Measurements from ENCODE around the gene DCPS. TPM values are rescaled to one million over a fixed set of nuclear protein-coding genes. Genes with fewer than 3 reads are reported as not detected.

The DCPS gene
- total RNA-seq, 1 experiment from 2014 or later, result 23.8 TPM

DNA sequence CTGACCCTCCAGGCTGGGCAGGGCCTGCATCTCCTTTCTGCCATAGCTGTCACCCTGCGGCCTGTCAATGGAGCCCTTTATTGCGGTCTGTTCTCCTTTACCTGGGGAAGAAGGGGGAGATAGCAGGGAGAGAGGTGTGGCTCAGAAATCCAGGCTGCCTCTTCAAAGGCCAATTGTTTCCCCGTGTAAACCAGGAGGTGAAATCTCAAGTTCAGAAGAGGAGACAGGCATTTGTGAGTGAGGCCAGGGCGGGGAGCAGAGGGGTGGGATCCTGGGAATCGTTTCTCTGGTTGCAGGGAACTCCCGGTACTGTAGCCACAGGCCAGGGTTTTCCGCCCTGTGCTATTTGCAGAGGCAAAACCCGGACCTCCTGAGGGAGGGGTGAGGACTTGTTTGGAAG, 9.1 kb downstream of the DCPS start:
- H3K9me3 ChIP-seq (ENCODE audit: insufficient read depth, low read depth), result no peaks in the 10 kb centered on the region
- intact Hi-C loops (cut with micrococcal nuclease; ENCODE audit: unreplicated experiment), result loop anchor here (5.0 kb wide), 2 partner anchors 54 to 679 kb away; no protein-coding TSS in a partner anchor
- 0 out of 2 replicates have a peak, but pooled peaks cover 8% of the 10 kb centered on the region for H3K36me3 ChIP-seq (ENCODE audit: low read depth)
- H3K4me2 ChIP-seq, result no peak overlapping the region
- peaks cover 5% of the 10 kb centered on the region; the same call in 1 of the 2 replicates for H3F3A ChIP-seq (ENCODE audit: insufficient read depth, low read depth)
- H3K4me3 ChIP-seq, result no peak overlapping the region
- H3K27ac ChIP-seq, result no peak overlapping the region
- ChIA-PET POLR2A (ENCODE audit: unreplicated experiment) (no interaction called here), CTCF (no interaction called here)
- H3K9me2 ChIP-seq (ENCODE audit: insufficient read depth), result no peaks in the 10 kb centered on the region
- H3K79me2 ChIP-seq (ENCODE audit: low read depth), result no peaks in the 10 kb centered on the region
- H2AFZ ChIP-seq, result no peak overlapping the region
- no peaks in the 10 kb centered on the region for H4K20me1 ChIP-seq (ENCODE audit: insufficient read depth)
- DNase-seq, result no peak
- TF ChIP-seq EZH2 (IDR thresholded peaks at IDR 0.05; ENCODE audit: low read depth), result no peak
- TF ChIP-seq, protein P1, sequence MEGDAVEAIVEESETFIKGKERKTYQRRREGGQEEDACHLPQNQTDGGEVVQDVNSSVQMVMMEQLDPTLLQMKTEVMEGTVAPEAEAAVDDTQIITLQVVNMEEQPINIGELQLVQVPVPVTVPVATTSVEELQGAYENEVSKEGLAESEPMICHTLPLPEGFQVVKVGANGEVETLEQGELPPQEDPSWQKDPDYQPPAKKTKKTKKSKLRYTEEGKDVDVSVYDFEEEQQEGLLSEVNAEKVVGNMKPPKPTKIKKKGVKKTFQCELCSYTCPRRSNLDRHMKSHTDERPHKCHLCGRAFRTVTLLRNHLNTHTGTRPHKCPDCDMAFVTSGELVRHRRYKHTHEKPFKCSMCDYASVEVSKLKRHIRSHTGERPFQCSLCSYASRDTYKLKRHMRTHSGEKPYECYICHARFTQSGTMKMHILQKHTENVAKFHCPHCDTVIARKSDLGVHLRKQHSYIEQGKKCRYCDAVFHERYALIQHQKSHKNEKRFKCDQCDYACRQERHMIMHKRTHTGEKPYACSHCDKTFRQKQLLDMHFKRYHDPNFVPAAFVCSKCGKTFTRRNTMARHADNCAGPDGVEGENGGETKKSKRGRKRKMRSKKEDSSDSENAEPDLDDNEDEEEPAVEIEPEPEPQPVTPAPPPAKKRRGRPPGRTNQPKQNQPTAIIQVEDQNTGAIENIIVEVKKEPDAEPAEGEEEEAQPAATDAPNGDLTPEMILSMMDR (conservative IDR thresholded peaks at IDR 0.05), result no peak
- no peaks in the 10 kb centered on the region for H3K27me3 ChIP-seq (ENCODE audit: insufficient read depth, low read depth)
- BruUV-seq (replicated peaks), result no TSS peak
- peaks cover 3% of the 10 kb centered on the region; the same call in 1 of the 2 replicates for H3K4me1 ChIP-seq (replicated peaks; ENCODE audit: insufficient read depth)

DNA sequence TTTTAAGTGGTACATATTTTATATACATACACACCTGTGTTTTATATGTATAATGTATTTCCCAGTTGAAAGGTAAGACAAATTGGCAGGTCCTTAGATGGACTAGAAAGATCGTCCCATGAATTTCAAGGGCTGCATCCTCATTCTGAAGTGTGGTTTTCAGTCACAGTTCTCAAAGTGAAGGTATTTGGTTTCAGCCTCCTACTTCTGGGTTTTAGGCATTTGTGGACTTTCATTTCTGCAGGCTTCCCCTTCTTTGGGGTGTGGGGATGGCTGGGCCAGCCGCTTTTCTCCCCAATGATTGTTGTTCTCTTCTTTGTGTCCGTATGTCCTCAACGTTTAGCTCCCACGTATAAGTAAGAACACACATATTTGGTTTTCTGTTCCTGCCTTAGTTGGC, 10.0 kb downstream of the DCPS start:
- Histone ChIP-seq H3K4me3 (no peak overlapping the region), H4K20me1 (ENCODE audit: insufficient read depth) (no peaks in the 10 kb centered on the region), H3K36me3 (ENCODE audit: low read depth) (0 out of 2 replicates have a peak, but pooled peaks cover 8% of the 10 kb centered on the region), H3K9me3 (ENCODE audit: insufficient read depth, low read depth) (no peaks in the 10 kb centered on the region), H3K4me2 (no peak overlapping the region), H3K9me2 (ENCODE audit: insufficient read depth) (no peaks in the 10 kb centered on the region), H2AFZ (no peak overlapping the region), H3K27ac (no peak overlapping the region), H3K4me1 (replicated peaks; ENCODE audit: insufficient read depth) (peaks cover 3% of the 10 kb centered on the region; the same call in 1 of the 2 replicates), H3K79me2 (ENCODE audit: low read depth) (no peaks in the 10 kb centered on the region), H3F3A (ENCODE audit: insufficient read depth, low read depth) (peaks cover 5% of the 10 kb centered on the region; the same call in 1 of the 2 replicates), H3K27me3 (ENCODE audit: insufficient read depth, low read depth) (no peaks in the 10 kb centered on the region)
- no TSS peak for BruUV-seq (replicated peaks)
- intact Hi-C loops (cut with micrococcal nuclease; ENCODE audit: unreplicated experiment), result loop anchor here (5.0 kb wide), 2 partner anchors 53 to 678 kb away; no protein-coding TSS in a partner anchor
- no peak for DNase-seq
- CTCF ChIA-PET, result no interaction called here
- POLR2A ChIA-PET (ENCODE audit: unreplicated experiment), result no interaction called here
- no peak for TF ChIP-seq EZH2 (IDR thresholded peaks at IDR 0.05; ENCODE audit: low read depth)
- TF ChIP-seq, protein P1 (conservative IDR thresholded peaks at IDR 0.05), result no peak

DNA sequence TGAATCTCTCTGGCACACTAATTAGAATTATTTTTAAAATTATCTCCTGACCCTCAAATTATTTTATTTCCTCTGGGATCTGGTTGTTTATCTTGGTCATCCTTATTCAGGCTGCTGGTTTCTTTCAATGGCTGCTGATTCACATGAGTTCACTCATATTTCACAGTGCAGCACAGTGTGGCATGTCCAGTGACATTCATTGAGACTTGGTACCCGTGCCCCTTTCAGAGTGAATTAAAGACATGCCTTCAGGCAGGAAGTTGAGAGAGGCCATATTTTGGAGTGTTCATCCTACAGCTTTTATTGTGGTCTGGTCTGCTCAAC, 13.5 kb downstream of the DCPS start:
- POLR2A ChIA-PET (ENCODE audit: unreplicated experiment), result no interaction called here
- no TSS peak for BruUV-seq (replicated peaks)

More for the DNA sequence above, 13.5 kb downstream of the DCPS start:
- no peak overlapping the region for H2AFZ ChIP-seq
- H3K27me3 ChIP-seq (ENCODE audit: insufficient read depth, low read depth), result no peaks in the 10 kb centered on the region
- H3K9me2 ChIP-seq (ENCODE audit: insufficient read depth), result no peaks in the 10 kb centered on the region
- H3F3A ChIP-seq (ENCODE audit: insufficient read depth, low read depth), result no peaks in the 10 kb centered on the region
- H3K9me3 ChIP-seq (ENCODE audit: insufficient read depth, low read depth), result no peaks in the 10 kb centered on the region
- H3K4me2 ChIP-seq, result no peak overlapping the region
- no peaks in the 10 kb centered on the region for H3K79me2 ChIP-seq (ENCODE audit: low read depth)
- no peak for DNase-seq
- no peak for TF ChIP-seq EZH2 (IDR thresholded peaks at IDR 0.05; ENCODE audit: low read depth)
- TF ChIP-seq, protein P1 (conservative IDR thresholded peaks at IDR 0.05), result no peak
- H3K4me1 ChIP-seq (replicated peaks; ENCODE audit: insufficient read depth), result no peaks in the 10 kb centered on the region
- no peak overlapping the region for H3K4me3 ChIP-seq
- no peak overlapping the region for H3K27ac ChIP-seq
- intact Hi-C loops (cut with micrococcal nuclease; ENCODE audit: unreplicated experiment), result no loop called here
- CTCF ChIA-PET, result no interaction called here
- 0 out of 2 replicates have a peak, but pooled peaks cover 8% of the 10 kb centered on the region for H3K36me3 ChIP-seq (ENCODE audit: low read depth)
- H4K20me1 ChIP-seq (ENCODE audit: insufficient read depth), result no peaks in the 10 kb centered on the region
